ENCODE data around the gene MARCHF9.

The MARCHF9 gene

GRCh38 chr12:57724936-57725740, 29.8 kb upstream of the MARCHF9 start:
- no peak for DNase-seq

DNA sequence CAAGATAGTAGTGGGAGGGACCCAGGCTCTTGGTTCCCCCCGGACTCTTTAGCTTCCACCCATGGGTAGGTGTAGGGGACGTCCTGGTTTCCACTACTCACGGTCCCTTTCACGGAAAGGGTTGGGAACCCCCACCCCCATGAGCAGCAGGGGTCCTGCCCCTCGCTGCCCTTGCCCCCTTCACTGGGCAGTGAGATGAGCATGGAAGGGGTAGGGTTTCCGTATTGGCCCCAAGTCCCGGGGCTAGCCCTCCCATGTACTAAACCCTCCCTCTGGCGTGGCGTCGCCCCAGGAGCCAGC, 29.1 kb upstream of the MARCHF9 start:
- DNase-seq = no peak

DNA sequence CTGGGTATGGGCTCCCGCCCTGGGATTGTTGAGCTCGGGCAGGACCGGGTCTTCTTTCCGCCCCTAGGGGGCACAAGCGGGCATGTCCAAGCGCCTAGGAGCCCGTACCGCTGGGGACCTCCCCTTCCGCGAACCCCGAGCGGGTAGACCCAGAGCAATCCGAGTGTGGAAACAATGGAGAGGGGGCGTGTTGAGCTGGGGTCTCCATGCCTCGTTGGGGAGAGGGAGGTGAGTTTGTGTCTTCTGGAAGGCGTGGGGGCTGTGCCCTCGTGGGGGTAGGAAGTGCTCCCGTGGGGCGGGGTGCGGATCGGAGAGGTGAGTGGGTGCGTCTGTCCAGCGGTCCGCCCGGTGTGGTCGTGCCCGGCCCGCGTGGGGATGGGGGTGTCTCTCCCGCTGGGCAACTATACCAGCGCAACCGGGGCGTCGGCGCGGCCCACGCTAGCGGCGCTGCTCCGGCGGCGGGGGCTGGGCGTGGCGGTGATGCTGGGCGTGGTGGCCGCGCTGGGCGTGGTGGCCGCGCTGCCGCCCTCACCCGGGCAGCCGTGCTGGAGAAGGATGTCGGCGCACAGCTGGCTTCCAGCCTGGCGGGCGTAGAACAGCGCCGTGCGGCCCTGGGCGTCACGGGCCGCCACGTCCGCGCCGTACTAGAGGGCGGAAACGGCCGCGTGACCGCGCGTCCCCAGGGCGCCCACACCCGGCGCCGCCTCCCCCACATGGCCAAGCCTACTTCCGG, 28.6 kb upstream of the MARCHF9 start:
- DNase-seq = peak; percentile 30

GRCh38 chr12:57726884-57727757, 27.8 kb upstream of the MARCHF9 start:
- no peak for DNase-seq

- no peak for DNase-seq
These were observed 27.0 kb upstream of the MARCHF9 start for GRCh38 chr12:57727758-57728395.

- no peak for DNase-seq
These were observed 25.5 kb upstream of the MARCHF9 start for GRCh38 chr12:57729321-57729844.

DNA sequence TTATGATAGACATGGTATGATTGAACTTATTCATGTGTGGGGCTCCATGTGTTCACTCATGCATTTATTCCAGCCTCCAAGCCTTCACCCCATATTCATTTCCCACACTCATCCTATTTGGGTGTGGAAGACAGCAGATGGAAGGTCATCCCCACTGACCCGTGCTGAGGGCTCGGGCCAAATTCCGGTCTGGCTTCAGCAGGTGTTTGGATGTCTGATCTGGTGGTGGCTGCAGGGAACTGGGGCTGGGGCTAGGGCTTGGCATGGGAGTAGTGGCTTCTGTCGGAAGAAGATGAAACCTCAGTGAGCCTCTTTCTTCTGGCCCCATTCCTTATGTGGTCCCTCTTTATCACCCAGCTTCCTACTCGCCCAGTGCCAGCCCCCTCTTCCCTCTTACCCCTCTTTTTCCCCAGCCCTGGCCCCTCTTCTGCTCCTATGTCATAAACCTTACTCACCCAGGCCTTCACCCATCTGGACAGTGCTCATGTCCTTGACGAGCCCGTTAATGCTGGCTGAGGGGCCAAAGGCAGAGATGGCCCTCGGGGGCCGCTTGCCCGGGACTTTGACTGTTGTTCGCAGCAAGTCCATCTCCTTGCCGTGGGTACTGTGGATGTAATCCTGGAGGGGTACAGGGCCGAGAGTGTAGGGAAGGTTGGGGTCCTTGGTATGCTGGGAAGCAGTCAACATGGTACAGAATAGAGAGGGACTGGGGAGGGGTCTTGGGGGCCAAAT, 24.4 kb upstream of the MARCHF9 start:
- no peak for DNase-seq

GRCh38 chr12:57731411-57732080, 23.4 kb upstream of the MARCHF9 start:
- DNase-seq = no peak

- no peak for DNase-seq
These were observed 22.6 kb upstream of the MARCHF9 start for GRCh38 chr12:57732270-57732669.

GRCh38 chr12:57732726-57733593, 21.9 kb upstream of the MARCHF9 start:
- DNase-seq = no peak

GRCh38 chr12:57733928-57734327, 21.0 kb upstream of the MARCHF9 start:
- DNase-seq = no peak

DNA sequence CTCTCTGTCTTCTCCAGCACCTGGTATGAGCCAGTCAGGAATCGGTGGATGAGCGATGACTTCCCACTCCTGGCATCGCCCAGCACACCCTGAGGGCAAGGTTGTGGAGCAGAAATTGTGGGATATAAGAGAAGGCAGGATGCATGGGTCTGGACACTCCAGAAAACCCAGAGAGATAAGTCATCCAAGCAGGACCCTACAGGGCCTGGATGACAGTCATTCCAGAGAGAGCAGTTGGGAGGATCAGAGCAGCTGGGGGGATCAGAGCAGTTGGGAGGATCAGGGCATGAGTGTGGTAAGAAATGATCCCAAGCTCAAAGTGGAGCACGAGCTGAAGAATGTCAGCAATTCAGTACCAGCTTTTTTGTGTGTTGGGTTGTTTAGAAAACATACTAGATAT, 20.3 kb upstream of the MARCHF9 start:
- no peak for DNase-seq

GRCh38 chr12:57735198-57735855, 19.6 kb upstream of the MARCHF9 start:
- DNase-seq = no peak

GRCh38 chr12:57735952-57736740, 18.8 kb upstream of the MARCHF9 start:
- no peak for DNase-seq

DNA sequence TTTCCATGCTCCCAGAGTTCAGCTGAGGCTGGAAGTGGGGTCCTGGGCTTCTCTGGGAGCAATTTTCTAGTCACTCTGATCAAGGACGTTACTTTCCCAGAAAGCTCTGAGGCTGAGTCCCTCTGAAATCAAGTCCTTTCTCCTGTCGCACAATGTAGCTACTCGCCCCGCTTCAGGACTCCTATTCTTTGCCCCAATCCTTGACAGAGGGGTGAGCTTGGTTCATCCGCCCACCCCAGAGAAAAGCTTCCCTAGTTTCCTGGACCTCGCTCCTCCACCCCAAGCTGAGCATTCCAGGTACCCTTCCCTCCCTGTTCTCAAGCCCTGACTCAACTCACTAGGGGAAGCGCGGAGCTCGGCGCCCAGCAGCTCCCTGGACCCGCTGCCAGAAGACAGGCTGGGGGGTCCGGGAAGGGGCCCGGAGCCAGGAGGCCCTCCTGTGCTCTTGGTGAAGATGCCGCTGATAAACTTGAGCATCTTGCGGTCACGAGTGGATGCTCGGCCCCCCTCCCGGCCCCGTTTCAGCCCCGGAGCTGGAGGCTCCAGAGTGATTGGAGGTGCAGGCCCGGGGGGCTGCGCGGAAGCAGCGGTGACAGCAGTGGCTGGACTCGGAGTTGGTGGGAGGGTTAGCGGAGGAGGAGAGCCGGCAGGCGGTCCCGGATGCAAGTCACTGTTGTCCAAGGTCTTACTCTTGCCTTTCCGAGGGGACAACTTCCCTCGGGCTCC, 18.0 kb upstream of the MARCHF9 start:
- no peak for DNase-seq

DNA sequence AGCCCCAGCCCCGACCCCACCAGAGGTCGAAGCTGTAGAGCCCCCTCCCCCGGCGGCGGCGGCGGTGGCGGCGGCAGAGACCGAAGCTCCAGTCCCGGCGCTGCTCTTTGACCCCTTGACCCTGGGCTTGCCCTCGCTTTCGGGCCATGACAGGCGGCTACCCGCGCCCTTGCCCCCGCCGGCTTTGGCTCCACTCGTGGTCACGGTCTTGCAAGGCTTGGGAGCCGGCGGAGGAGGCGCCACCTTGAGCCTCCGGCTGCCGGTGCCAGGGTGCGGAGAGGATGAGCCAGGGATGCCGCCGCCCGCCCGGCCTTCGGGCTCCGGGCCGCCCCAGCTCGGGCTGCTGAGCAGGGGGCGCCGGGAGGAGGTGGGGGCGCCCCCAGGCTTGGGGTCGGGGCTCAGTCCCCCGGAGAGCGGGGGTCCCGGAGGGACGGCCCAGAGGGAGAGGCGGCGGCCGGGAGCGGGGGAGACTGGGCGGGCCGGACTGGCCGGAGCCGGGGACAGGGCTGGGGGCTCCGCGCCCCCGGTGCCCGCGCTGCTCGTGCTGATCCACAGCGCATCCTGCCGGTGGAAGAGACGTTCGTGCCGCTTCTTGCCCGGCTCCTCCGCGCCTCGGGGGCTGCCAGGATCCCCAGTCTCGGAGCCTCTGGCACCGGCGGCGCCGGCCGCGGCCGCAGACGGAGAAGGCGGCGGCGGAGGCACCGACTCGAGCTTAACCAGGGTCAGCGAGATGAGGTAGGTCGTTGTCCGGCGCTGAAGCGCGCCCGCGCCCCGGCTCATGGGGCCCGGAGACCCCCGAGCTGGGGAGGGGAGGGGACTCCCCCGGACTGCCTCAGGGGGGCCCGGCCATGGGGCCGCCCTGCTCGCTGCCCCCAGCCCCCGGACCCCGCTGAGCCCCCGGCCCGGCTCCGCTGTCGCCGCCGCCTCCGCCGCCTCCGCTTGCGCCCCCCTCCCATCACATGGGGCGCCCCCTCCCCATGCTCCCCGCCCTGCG, 17.1 kb upstream of the MARCHF9 start:
- DNase-seq = no peak

- no peak for DNase-seq
These were observed 16.2 kb upstream of the MARCHF9 start, which contains the start of gene AGAP2 for GRCh38 chr12:57738661-57739237. Gene AGAP2, minus strand, starts transcription at chr12:57738742. Its CDS starts 496 bp downstream, at chr12:57738246.
